Epithelial cell of esophagus (primary cell): Measurements from ENCODE around the gene PCDHB5.
A peak's percentile ranks its signal among the peaks of the same experiment; 100 is the strongest.
"Not testable (repeated sequence)": the region's sequence is repeated elsewhere in the genome, so short reads cannot be mapped to it uniquely, and the experiment has no call there.

Experiments used
- DNase-seq: peaks from one replicate; pipeline ENCODE4 v3.0.0; 2010; ENCODE audit warnings: low read depth
- H3K4me3 ChIP-seq: 2 replicates; pipeline ENCODE4 v1.5.1; 2011; ENCODE audit warnings: mild to moderate bottlenecking, low read length, control low read depth
- CTCF ChIP-seq: IDR thresholded peaks from 2 replicates; pipeline ENCODE4 v1.5.1; 2011; ENCODE audit warnings: low read depth, mild to moderate bottlenecking, low read length, control low read depth, inconsistent platforms; ENCODE audit not compliant: insufficient read depth; ENCODE audit errors: missing control alignments

PCDHB5 gene

GRCh38 chr5:141105350-141105749 lies 29.7 kb upstream of the PCDHB5 start:
- no peak overlapping the region for H3K4me3 ChIP-seq
- DNase-seq = no peak
- TF ChIP-seq CTCF = no peak

GRCh38 chr5:141119250-141119649 lies 15.8 kb upstream of the PCDHB5 start:
- TF ChIP-seq CTCF = no peak
- no peak for DNase-seq
- no peak overlapping the region for H3K4me3 ChIP-seq

- DNase-seq = no peak
- no peak within 1 kb of the TSS for H3K4me3 ChIP-seq
- peak; percentile 18 for TF ChIP-seq CTCF
These were observed 13.4 kb upstream of the PCDHB5 start, which contains the start of gene PCDHB4 for GRCh38 chr5:141121563-141121962. PCDHB4 (plus strand) TSS chr5:141121818; CDS start chr5:141121999, 181 bp downstream.

- no peak overlapping the region for H3K4me3 ChIP-seq
- no peak for TF ChIP-seq CTCF
- no peak for DNase-seq
These were observed 13.0 kb upstream of the PCDHB5 start for GRCh38 chr5:141121985-141122384.

- not testable (repeated sequence) for H3K4me3 ChIP-seq, DNase-seq
These were observed 11.4 kb upstream of the PCDHB5 start for GRCh38 chr5:141123396-141124135.

- no peak overlapping the region for H3K4me3 ChIP-seq
- no peak for DNase-seq
- no peak for TF ChIP-seq CTCF
These were observed 7.7 kb upstream of the PCDHB5 start for GRCh38 chr5:141127305-141127704.

GRCh38 chr5:141135718-141136266 lies 786 bp downstream of the PCDHB5 start:
- no peak overlapping the region for H3K4me3 ChIP-seq
- DNase-seq = no peak
- no peak for TF ChIP-seq CTCF

- DNase-seq, H3K4me3 ChIP-seq: not testable (repeated sequence)
These were observed 2.3 kb downstream of the PCDHB5 start for GRCh38 chr5:141137346-141137745.
